Effector memory CD4-positive, alpha-beta T cell (primary cell): ENCODE data around the gene RAB10.
"Not testable (repeated sequence)": the region's sequence is repeated elsewhere in the genome, so short reads cannot be mapped to it uniquely, and the experiment has no call there.

ENCODE experiments used
- DNase-seq, 3 donors: peaks; one replicate each; pipeline ENCODE4 v3.0.0-alpha.2; 2020
- H3K27ac ChIP-seq: 2 replicates; pipeline ENCODE4 v1.7.0; 2013; ENCODE audit warnings: mild to moderate bottlenecking, low read length, moderate library complexity; ENCODE audit not compliant: insufficient read depth, poor library complexity, severe bottlenecking
- H3K27me3 ChIP-seq: replicated peaks from 2 replicates; pipeline ENCODE4 v1.7.0; 2013; ENCODE audit warnings: mild to moderate bottlenecking, low read length; ENCODE audit not compliant: insufficient read depth, control insufficient read depth, poor library complexity, severe bottlenecking
- H3K36me3 ChIP-seq: 2 replicates; pipeline ENCODE4 v1.7.0; 2013; ENCODE audit warnings: mild to moderate bottlenecking, low read length, moderate library complexity; ENCODE audit not compliant: control insufficient read depth, insufficient read depth
- H3K4me1 ChIP-seq: 2 replicates; pipeline ENCODE4 v1.7.0; 2013; ENCODE audit warnings: low read length, mild to moderate bottlenecking; ENCODE audit not compliant: control insufficient read depth, insufficient read depth, poor library complexity, severe bottlenecking
- H3K4me3 ChIP-seq: 2 replicates; pipeline ENCODE4 v1.7.0; 2013; ENCODE audit warnings: low read length, low read depth, mild to moderate bottlenecking; ENCODE audit not compliant: insufficient read depth, poor library complexity, severe bottlenecking
- H3K9me3 ChIP-seq: 2 replicates; pipeline ENCODE4 v1.7.0; 2013; ENCODE audit warnings: mild to moderate bottlenecking, low read length, moderate library complexity; ENCODE audit not compliant: control insufficient read depth

Gene RAB10

DNA sequence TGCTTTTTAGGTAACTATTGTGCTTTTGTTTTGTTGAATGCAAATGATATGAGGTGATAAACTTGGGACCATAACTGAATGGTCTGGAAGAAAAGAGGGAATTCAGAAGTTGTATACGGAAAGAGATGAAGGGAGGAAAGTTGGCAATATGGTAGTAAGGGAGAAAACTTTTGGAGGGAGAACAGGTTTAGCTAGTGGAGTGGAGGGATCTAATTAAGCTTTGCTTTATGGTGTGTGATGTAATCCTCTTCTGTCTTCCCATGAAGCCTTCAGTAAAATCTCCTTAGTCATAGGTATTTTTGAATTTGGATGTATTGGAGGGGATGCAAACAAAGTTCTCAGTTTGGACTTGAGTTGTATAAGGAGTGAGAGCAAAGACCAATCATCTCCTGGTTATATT lies 20.2 kb upstream of the RAB10 start:
- H3K27me3 ChIP-seq: no peaks in the 10 kb centered on the region
- H3K36me3 ChIP-seq: no peaks in the 10 kb centered on the region
- H3K27ac ChIP-seq: no peak overlapping the region
- H3K9me3 ChIP-seq: no peaks in the 10 kb centered on the region
- DNase-seq: no peak
- H3K4me3 ChIP-seq: no peak overlapping the region
- H3K4me1 ChIP-seq: no peaks in the 10 kb centered on the region

- H3K36me3 ChIP-seq: no peaks in the 10 kb centered on the region
- no peak overlapping the region for H3K27ac ChIP-seq
- H3K4me1 ChIP-seq: no peaks in the 10 kb centered on the region
- no peak for DNase-seq
- H3K4me3 ChIP-seq: no peak overlapping the region
- no peaks in the 10 kb centered on the region for H3K27me3 ChIP-seq
- H3K9me3 ChIP-seq: no peaks in the 10 kb centered on the region
These were observed 17.7 kb upstream of the RAB10 start for GRCh38 chr2:26016012-26016705.

GRCh38 chr2:26016706-26017045 lies 17.2 kb upstream of the RAB10 start:
- not testable (repeated sequence) for H3K27ac ChIP-seq, H3K4me3 ChIP-seq, H3K27me3 ChIP-seq, DNase-seq, H3K36me3 ChIP-seq, H3K9me3 ChIP-seq, H3K4me1 ChIP-seq

DNA sequence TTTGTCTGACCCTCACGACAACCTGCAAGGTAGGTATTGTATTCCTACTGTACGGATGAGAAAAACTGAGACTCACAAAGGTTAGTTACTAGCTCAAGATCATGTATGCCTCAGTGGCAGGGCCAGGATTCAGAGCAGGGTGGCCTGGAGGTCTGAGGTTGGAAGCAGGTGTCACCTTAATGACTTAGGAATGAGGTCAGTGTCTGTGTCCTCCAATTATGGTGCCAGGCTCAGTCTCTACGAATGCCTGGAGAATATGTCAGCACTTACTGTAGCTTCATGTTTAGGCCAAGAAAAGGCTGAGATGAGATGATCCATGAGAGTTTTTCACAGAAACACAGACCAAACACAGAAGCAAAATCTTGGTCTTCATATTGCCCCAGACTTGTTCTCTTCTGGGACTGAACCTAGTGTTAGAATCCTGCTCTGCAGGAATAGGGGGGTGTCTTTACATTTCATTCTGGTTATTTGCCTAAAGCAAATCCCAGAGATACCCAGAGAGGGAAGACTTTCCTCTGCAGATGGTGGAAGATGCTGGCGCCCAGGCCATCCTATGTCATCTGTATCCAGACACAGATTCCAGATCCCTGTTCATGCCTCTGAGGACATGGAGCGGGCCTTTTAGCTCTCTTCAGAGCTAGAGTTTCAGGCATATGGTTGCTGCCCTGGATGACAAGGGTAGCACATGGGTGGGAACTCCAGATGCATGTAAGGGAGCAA lies 16.3 kb upstream of the RAB10 start:
- no peak for DNase-seq
- no peaks in the 10 kb centered on the region for H3K9me3 ChIP-seq
- no peaks in the 10 kb centered on the region for H3K4me1 ChIP-seq
- H3K36me3 ChIP-seq: no peaks in the 10 kb centered on the region
- H3K4me3 ChIP-seq: no peak overlapping the region
- H3K27me3 ChIP-seq: no peaks in the 10 kb centered on the region
- H3K27ac ChIP-seq: no peak overlapping the region

DNA sequence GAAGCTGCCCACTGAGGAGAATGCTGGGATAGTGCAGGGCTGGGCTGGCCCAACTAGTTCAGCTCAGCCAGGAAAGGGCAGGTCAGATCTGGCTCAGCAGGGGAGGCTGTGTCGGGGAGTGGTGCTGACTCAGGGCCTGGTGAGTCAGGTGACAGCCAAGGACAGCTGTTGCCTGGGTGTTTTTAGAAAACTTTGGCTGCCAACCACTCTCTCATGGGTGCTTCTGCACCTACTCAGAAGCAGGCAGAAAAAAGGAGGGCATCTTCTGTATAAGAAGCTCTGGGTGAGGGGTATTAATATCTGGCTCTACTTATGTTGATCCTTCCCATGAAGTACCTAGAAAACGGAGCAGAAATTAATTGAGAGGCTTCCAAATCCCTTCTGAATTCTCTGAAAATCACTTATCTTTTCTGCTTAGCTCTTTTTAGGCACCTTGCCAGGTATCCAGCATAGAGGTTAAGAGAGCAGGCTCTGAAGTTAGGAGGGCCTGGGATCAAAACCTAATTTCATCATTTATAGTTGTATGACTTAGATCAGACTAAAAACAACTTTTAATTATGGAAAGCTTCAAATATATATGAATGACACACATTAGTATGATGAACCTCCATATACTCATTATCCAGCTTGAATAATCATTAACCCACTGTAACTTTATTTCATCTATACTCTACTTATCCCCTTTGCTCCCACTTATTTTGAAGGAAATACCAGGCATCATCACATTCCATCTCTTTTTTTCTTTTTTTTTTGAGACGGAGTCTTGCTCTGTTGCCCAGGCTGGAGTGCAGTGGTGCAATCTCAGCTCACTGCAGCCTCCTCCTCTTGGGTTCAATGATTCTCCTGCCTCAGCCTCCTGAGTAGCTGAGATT lies 15.5 kb upstream of the RAB10 start:
- Histone ChIP-seq H3K9me3 (no peaks in the 10 kb centered on the region), H3K27ac (no peak overlapping the region), H3K27me3 (no peaks in the 10 kb centered on the region), H3K36me3 (no peaks in the 10 kb centered on the region), H3K4me3 (no peak overlapping the region), H3K4me1 (no peaks in the 10 kb centered on the region)
- no peak for DNase-seq

- no peak overlapping the region for H3K4me3 ChIP-seq
- DNase-seq: no peak
- no peaks in the 10 kb centered on the region for H3K36me3 ChIP-seq
- no peak overlapping the region for H3K27ac ChIP-seq
- H3K27me3 ChIP-seq: no peaks in the 10 kb centered on the region
- no peaks in the 10 kb centered on the region for H3K9me3 ChIP-seq
- H3K4me1 ChIP-seq: no peaks in the 10 kb centered on the region
These were observed 13.6 kb upstream of the RAB10 start for GRCh38 chr2:26020231-26020640.

DNA sequence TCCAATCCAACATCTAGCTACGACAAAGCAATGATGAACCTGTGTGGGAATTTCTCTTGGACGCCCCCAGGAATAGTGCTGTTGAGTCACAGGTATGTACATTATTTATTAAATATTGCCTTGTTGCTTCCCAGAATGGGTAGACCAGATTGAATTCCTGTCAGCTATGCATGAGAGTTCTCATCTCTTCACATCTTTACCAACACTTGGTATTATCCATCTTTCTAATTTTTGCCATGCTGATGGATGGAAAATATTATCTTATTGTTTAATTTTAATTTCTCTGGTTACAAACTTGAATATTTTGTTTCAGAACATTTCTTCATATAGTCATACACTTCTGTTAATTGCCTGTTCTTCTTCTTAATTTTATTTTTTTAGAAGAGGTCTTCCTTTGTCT lies 9.6 kb upstream of the RAB10 start:
- H3K9me3 ChIP-seq: no peaks in the 10 kb centered on the region
- no peak overlapping the region for H3K4me3 ChIP-seq
- no peaks in the 10 kb centered on the region for H3K4me1 ChIP-seq
- no peak for DNase-seq
- H3K27ac ChIP-seq: no peak overlapping the region
- H3K36me3 ChIP-seq: no peaks in the 10 kb centered on the region
- no peaks in the 10 kb centered on the region for H3K27me3 ChIP-seq

GRCh38 chr2:26025509-26025908 lies 8.4 kb upstream of the RAB10 start:
- Histone ChIP-seq H3K27ac (no peak overlapping the region), H3K36me3 (no peaks in the 10 kb centered on the region), H3K4me3 (no peak overlapping the region), H3K9me3 (no peaks in the 10 kb centered on the region), H3K27me3 (no peaks in the 10 kb centered on the region), H3K4me1 (no peaks in the 10 kb centered on the region)
- no peak for DNase-seq

DNA sequence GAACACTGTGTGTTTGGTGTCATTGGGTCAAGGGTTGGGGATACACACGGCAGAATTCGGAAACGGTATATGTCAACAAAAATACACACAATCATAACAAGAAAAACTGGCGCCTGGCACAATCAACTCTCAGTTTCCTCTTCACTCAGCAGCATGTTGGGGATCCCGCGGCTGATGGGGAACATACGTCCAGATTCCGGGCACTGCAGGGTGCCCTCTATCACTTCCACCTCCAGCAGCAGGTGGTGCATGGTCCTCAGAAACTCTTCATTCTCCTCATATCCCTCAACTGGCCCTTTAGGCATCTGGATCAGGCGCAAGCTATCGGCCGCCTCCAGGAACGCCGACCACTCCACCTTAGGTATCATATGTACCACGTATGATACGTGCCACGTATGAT lies 5.8 kb upstream of the RAB10 start:
- H3K27me3 ChIP-seq, H3K9me3 ChIP-seq, H3K4me3 ChIP-seq, DNase-seq, H3K27ac ChIP-seq, H3K4me1 ChIP-seq, H3K36me3 ChIP-seq: not testable (repeated sequence)
